Transverse colon (tissue), 4 donors: ENCODE results near the gene DARS1. TPM values are rescaled to one million over a fixed set of nuclear protein-coding genes. Genes with fewer than 3 reads are reported as not detected.
"Not testable (repeated sequence)": the region's sequence is repeated elsewhere in the genome, so short reads cannot be mapped to it uniquely, and the experiment has no call there.

Experiments used
- DNase-seq: peaks from one replicate; pipeline ENCODE4 v3.0.0-alpha.2; 2019
- H3K27ac ChIP-seq, 4 donors: fragments of 200-600 bp; sonication (generic); 2 replicates each; pipeline ENCODE4 v1.5.1; 2016 to 2018; ENCODE audit warnings: inconsistent platforms in 4 of 4
- H3K27me3 ChIP-seq: fragments of 200-600 bp; sonication (generic); 2 replicates; pipeline ENCODE4 v1.5.1; 2017; ENCODE audit warnings: inconsistent platforms
- H3K36me3 ChIP-seq, 4 donors: fragments of 200-600 bp; sonication (generic); 2 replicates each; pipeline ENCODE4 v1.5.1; 2017 to 2019; ENCODE audit warnings: inconsistent platforms in 4 of 4
- H3K4me1 ChIP-seq, 4 donors: fragments of 200-600 bp; sonication (generic); 2 replicates each; pipeline ENCODE4 v1.5.1; 2017 to 2020; ENCODE audit warnings: inconsistent platforms in 4 of 4
- H3K4me3 ChIP-seq, 4 donors: fragments of 200-600 bp; sonication (generic); 1 replicate in 1 of 4; 2 replicates in 3 of 4; pipeline versions ENCODE4 v1.5.1 to v1.6.1; 2017 to 2019; ENCODE audit warnings: inconsistent platforms in 4 of 4
- H3K9me3 ChIP-seq, 2 donors: fragments of 200-600 bp; sonication (generic); 2 replicates each; pipeline ENCODE4 v1.5.1; 2017 to 2019; ENCODE audit warnings: inconsistent platforms in 2 of 2
- EP300 ChIP-seq: sonication (generic); formaldehyde crosslinking; IDR thresholded peaks from one replicate; pipeline ENCODE4 v1.6.1; 2017; ENCODE audit warnings: antibody characterized with exemption, low read depth
- POLR2A ChIP-seq: fragments of 450-650 bp; IDR thresholded peaks from one replicate; pipeline ENCODE4 v1.6.1; 2016; ENCODE audit warnings: antibody characterized with exemption, mild to moderate bottlenecking, moderate library complexity
- POLR2AphosphoS5 ChIP-seq, 3 donors: sonication (generic); formaldehyde crosslinking; IDR thresholded peaks; one replicate each; pipeline ENCODE4 v1.6.1; 2016; ENCODE audit warnings: antibody characterized with exemption in 3 of 3
- WGBS, 2 donors: methylation state at CpG; one replicate each; pipeline ENCODE4 v1.1.5; 2018; ENCODE audit warnings: low coverage in 1 of 2; 5-methylcytosine and 5-hydroxymethylcytosine counted together
- in situ Hi-C, 4 donors: fragments of 200-750 bp; cut with MboI; loops; one replicate each; pipeline versions ENCODE4 v1.15.0 to v1.15.1; 2017; ENCODE audit warnings: low sequenced_read_pairs in 3 of 4, low pct_ligation_motif_present in 1 of 4, low pct_unique_long_range_greater_than_20kb in 1 of 4
- intact Hi-C: fragments of 100-400 bp; cut with DNase I; formaldehyde crosslinking; loops from one replicate; pipeline ENCODE4 v1.15.1; 2023; ENCODE audit warnings: low total_unique reads
- total RNA-seq, 4 donors: library from RNA; depleted of rRNA; stranded (reverse); fragments of >200 nt; gene quantifications; one replicate each; pipeline ENCODE4 v1.1.0, GENCODE V29; 2016
- TF ChIP-seq, protein P1 (sequence below), 5 experiments: fragments of 200-600 bp in 3 of 5; fragments of 450-650 bp in 2 of 5; sonication (generic) in 3 of 5; IDR thresholded peaks; 1 replicate in 2 of 5; 2 replicates in 3 of 5; pipeline ENCODE4 v1.5.1; 2016 to 2017; ENCODE audit warnings: antibody characterized with exemption in 5 of 5, inconsistent platforms in 3 of 5, mild to moderate bottlenecking in 2 of 5, moderate library complexity in 1 of 5

DARS1 gene
- total RNA-seq, 4 donors from 2014 or later: 20.5 to 42.3 (median 37.4) TPM

DNA sequence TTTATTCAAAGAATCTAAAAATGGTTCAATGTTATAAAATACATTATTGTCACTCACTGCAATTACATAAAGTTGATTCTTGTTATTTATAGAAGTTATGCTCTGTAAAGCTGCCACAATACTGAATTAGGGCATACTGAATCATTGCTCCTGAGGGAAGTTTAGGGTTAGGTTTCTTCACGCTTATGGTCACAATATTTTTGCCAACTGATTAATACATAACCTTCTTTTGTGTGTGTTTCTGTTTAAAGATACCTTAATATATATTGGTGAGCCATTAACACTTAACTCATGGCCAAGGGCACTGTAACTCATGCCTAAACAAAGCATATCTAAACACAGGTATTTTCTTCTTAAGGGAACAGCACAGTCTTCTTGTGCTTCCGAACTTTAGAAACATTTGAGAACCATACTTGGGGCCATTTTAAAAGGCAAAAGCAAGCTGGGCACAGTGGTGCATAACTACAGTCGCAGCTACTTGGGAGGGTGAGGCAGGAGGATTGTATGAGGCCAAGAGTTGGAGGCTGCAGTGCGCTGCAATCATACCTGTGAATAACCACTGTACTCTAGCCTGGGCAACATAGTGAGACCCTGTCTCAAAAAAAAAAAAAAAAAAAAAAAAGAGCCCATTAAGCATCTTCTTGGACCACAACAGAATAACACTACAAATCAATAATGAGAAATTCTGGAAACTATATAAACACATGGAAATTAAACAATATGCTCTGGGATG, 15.6 kb downstream of the DARS1 start:
- peaks cover 0 to 4% (median 0%) of the 10 kb centered on the region in 4 donors for H3K4me1 ChIP-seq
- no peak overlapping the region for H3K27ac ChIP-seq
- DNase-seq: no peak
- intact Hi-C loops: no loop called here
- H3K27me3 ChIP-seq: no peaks in the 10 kb centered on the region
- in situ Hi-C loops: no loop called here
- WGBS, 2 donors: 87 to 95% methylated on average over 4 of the region's 4 CpGs
- peaks cover 0 to 13% (median 5%) of the 10 kb centered on the region in 4 donors for H3K36me3 ChIP-seq
- TF ChIP-seq POLR2A: no peak
- no peak for TF ChIP-seq EP300
- TF ChIP-seq, protein P1, sequence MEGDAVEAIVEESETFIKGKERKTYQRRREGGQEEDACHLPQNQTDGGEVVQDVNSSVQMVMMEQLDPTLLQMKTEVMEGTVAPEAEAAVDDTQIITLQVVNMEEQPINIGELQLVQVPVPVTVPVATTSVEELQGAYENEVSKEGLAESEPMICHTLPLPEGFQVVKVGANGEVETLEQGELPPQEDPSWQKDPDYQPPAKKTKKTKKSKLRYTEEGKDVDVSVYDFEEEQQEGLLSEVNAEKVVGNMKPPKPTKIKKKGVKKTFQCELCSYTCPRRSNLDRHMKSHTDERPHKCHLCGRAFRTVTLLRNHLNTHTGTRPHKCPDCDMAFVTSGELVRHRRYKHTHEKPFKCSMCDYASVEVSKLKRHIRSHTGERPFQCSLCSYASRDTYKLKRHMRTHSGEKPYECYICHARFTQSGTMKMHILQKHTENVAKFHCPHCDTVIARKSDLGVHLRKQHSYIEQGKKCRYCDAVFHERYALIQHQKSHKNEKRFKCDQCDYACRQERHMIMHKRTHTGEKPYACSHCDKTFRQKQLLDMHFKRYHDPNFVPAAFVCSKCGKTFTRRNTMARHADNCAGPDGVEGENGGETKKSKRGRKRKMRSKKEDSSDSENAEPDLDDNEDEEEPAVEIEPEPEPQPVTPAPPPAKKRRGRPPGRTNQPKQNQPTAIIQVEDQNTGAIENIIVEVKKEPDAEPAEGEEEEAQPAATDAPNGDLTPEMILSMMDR (IDR thresholded peaks at IDR 0.05): no peak
- TF ChIP-seq POLR2AphosphoS5 (IDR thresholded peaks at IDR 0.05): no peak
- H3K9me3 ChIP-seq: no peaks in the 10 kb centered on the region
- no peak overlapping the region for H3K4me3 ChIP-seq

DNA sequence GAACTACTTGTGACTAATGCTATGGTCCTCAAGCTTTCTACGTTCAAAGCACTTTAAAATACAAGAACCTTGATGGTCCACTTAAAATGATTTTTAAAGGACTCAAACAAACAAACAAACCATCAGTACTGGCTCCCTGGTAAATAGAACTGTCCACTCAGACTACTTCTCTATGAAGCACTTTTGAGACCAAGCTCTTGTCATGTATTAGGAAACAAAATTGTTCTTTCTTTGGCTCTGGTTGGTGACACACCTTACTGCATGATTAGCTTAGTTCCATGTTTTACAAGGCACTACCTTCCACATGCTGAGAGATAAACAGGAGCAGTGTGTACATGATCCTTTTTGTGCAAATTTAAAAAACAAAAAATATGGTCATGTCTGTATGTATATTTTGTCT, 19.7 kb downstream of the DARS1 start:
- H3K27ac ChIP-seq: no peak overlapping the region
- H3K36me3 ChIP-seq: peaks cover 0 to 3% (median 0%) of the 10 kb centered on the region in 4 donors
- DNase-seq: no peak
- peaks cover 0 to 15% (median 8%) of the 10 kb centered on the region in 4 donors for H3K4me1 ChIP-seq
- H3K9me3 ChIP-seq: no peaks in the 10 kb centered on the region
- intact Hi-C loops (no loop called here), in situ Hi-C loops (no loop called here)
- no peaks in the 10 kb centered on the region for H3K27me3 ChIP-seq
- H3K4me3 ChIP-seq: no peak overlapping the region
- TF ChIP-seq, protein P1 (IDR thresholded peaks at IDR 0.05): no peak
- no peak for TF ChIP-seq POLR2A
- no peak for TF ChIP-seq EP300
- no peak for TF ChIP-seq POLR2AphosphoS5 (IDR thresholded peaks at IDR 0.05)
- WGBS, 2 donors: 73 to 85% methylated on average over 1 of the region's 1 CpG

DNA sequence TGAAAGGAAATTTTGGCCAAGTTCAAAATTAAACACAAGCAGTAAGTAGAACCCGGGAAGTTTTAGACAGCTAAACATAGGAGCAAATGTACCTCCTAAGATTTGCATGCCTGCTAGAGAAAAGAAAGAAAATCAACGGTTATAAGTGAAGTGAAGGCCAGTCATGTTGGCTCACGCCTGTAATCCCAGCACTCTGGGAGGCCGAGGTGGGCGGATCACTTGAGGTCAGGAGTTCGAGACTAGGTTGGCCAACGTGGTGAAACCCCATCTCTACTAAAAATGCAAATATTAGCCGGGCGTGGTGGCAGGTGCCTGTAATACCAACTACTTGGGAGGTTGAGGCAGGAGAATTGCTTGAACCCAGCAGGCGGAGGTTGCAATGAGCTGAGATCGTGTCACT, 21.0 kb downstream of the DARS1 start:
- intact Hi-C loops, H3K4me3 ChIP-seq, in situ Hi-C loops, H3K36me3 ChIP-seq, H3K27me3 ChIP-seq, DNase-seq, H3K9me3 ChIP-seq, H3K27ac ChIP-seq: not testable (repeated sequence)
- WGBS, 2 donors: 77 to 89% methylated on average over 11 of the region's 11 CpGs
- H3K4me1 ChIP-seq: peaks cover 0 to 18% (median 8%) of the 10 kb centered on the region in 4 donors

DNA sequence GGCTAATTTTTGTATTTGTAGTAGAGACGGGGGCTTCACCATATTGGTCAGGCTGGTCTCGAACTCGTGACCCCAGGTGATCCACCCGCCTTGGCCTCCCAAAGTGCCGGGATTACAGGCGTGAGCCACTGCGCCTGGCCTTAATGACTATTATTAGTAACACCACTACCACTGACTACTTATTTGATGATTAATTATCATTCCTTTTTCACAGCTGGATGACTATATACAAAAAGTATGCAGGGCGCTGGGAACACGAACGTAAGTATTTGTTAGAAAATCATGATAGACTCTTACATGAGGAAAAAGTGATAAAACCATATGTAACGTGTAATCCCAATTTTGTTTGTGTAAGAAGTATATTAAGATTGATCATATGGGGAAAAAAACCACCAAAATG, 21.6 kb downstream of the DARS1 start:
- in situ Hi-C loops: no loop called here
- no peak for DNase-seq
- no peak overlapping the region for H3K27ac ChIP-seq
- no peaks in the 10 kb centered on the region for H3K9me3 ChIP-seq
- WGBS, 2 donors: 91 to 92% methylated on average over 4 to 11 of the region's 11 CpGs
- H3K36me3 ChIP-seq: peaks cover 0 to 2% (median 0%) of the 10 kb centered on the region in 4 donors
- intact Hi-C loops: no loop called here
- H3K4me3 ChIP-seq: no peak overlapping the region
- no peaks in the 10 kb centered on the region for H3K27me3 ChIP-seq
- H3K4me1 ChIP-seq: peaks cover 0 to 18% (median 8%) of the 10 kb centered on the region in 4 donors
- TF ChIP-seq, protein P1 (IDR thresholded peaks at IDR 0.05): no peak
- TF ChIP-seq EP300 (no peak), POLR2A (no peak), POLR2AphosphoS5 (IDR thresholded peaks at IDR 0.05) (no peak)
